ENCODE results near the gene BBS7.

The BBS7 gene

GRCh38 chr4:121829511-121829910 is 40.8 kb downstream of the BBS7 start:
- no peak overlapping the region for H3K4me3 ChIP-seq
- no peak for DNase-seq (ENCODE audit: low spot score)
- H3K27ac ChIP-seq, result no peak overlapping the region
- TF ChIP-seq CTCF (IDR thresholded peaks at IDR 0.05), result no peak

GRCh38 chr4:121827853-121828252 is 42.4 kb downstream of the BBS7 start:
- H3K4me3 ChIP-seq, result no peak overlapping the region
- H3K27ac ChIP-seq, result no peak overlapping the region
- no peak for TF ChIP-seq CTCF (IDR thresholded peaks at IDR 0.05)
- DNase-seq (ENCODE audit: low spot score), result no peak

DNA sequence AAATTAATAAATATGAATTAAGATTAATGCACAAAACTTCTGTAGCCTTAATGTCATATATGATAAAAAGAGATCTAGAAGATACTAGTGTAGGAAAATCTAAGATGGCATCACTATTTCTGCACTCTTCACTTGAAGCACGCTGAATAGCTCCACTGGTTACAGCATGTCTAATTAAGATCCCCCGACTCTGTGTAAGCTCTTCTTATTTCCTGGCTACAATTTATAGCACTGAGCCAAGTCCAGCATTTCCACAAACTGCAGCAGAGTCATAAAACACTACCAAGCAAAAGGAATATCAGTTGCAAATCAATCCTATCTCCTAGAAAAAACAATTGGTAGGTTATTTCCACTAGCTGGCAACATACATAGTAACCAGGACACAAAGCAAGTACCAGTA is 45.3 kb downstream of the BBS7 start:
- no peak for TF ChIP-seq CTCF (IDR thresholded peaks at IDR 0.05)
- H3K4me3 ChIP-seq, result no peak overlapping the region
- H3K27ac ChIP-seq, result no peak overlapping the region
- no peak for DNase-seq (ENCODE audit: low spot score)

- H3K27ac ChIP-seq, result peak overlapping the region; percentile 68 to 77
- peak overlapping the region; percentile 73 for H3K4me3 ChIP-seq
- no peak for DNase-seq (ENCODE audit: low spot score)
- TF ChIP-seq CTCF (IDR thresholded peaks at IDR 0.05), result no peak
Measured at GRCh38 chr4:121824171-121824527, 46.1 kb downstream of the BBS7 start.

DNA sequence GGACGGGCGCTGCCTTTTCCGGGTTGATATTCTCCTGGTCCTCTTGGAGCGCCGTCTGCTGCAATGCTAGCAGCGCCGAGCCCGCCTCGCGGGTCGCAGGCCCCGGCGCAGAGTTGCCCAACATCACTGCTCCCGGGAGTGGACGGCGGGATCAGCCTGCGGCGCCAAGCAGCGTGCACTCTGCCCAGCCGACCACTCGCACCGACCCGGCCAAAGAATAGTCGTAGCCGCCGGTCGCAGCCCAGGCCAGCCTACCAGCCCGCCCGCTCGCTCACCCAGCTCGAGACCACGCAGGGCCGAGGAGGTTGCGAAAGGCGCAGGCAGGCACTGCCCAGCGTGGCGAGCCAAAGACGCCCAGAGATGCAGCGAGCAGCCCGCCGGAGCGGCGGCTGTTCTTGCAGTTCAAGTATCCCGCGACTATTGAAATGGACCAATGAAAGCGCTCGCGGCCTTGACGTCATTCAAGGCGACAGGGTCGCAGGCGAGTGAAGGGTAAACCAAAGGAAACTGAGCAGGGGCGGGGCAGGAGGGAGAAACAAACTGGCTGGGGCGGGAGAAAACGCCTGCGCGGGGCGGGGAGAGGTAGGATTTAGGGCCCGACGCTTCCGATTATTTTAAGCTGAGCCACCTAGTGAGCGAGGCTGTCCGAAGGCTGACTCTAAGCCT is 46.6 kb downstream of the BBS7 start, which contains the start of gene CCNA2:
Gene CCNA2 (minus strand): TSS at position 379 of the 666 bp plus-strand sequence. CDS start 255 bp downstream, at position 124.
- TF ChIP-seq CTCF (IDR thresholded peaks at IDR 0.05), result no peak
- DNase-seq (ENCODE audit: low spot score), result peak; percentile 96
- H3K4me3 ChIP-seq, result peak within 1 kb of the TSS; percentile 73
- peak within 1 kb of the TSS; percentile 68 to 77 for H3K27ac ChIP-seq

DNA sequence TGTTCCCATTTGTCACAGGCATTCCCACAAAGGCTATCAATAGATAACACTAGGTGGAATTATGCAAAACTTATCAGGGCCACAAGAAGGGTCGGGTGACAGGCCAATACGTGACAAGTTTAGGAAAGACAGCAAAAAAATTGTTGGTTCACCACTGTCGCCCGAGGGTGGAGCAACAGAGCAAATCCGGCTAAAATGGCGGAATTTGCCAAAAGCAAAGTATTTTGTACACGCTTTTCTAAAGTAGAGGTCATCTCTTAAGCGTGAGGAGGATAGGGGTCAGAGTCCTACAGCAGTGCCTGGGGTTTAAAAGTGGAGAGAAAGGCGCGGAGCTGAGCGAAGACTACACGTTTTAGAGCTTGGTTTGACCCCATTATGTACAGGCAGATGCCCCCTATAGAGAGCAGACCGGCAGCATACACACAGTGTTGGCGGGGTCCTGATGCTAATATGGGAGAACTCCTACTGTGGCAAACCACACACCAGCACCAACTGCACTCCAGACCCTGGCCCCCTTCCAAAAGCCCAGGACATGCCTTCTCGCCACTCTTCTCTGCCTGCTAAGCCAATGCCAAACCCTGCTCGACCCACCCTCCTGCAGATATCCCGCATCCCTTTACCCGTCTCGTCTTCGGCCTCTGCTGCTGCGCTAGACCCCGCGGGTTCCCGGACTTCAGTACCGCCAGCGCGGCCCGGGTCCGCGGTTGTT is 47.3 kb downstream of the BBS7 start:
- H3K4me3 ChIP-seq, result peak overlapping the region; percentile 73
- peak; percentile 71 for DNase-seq (ENCODE audit: low spot score)
- TF ChIP-seq CTCF (IDR thresholded peaks at IDR 0.05), result no peak

GRCh38 chr4:121822047-121822446 is 48.2 kb downstream of the BBS7 start:
- DNase-seq (ENCODE audit: low spot score), result no peak
- H3K4me3 ChIP-seq, result no peak overlapping the region
- no peak for TF ChIP-seq CTCF (IDR thresholded peaks at IDR 0.05)
- H3K27ac ChIP-seq, result no peak overlapping the region

More for the DNA sequence above, 47.3 kb downstream of the BBS7 start:
- H3K27ac ChIP-seq, result no peak overlapping the region
